ENCODE data around the gene SETD3.

SETD3 gene

GRCh38 chr14:99497894-99498293 lies 17.2 kb upstream of the SETD3 start:
- no peak for DNase-seq (ENCODE audit: low read depth in 2 of 2)

DNA sequence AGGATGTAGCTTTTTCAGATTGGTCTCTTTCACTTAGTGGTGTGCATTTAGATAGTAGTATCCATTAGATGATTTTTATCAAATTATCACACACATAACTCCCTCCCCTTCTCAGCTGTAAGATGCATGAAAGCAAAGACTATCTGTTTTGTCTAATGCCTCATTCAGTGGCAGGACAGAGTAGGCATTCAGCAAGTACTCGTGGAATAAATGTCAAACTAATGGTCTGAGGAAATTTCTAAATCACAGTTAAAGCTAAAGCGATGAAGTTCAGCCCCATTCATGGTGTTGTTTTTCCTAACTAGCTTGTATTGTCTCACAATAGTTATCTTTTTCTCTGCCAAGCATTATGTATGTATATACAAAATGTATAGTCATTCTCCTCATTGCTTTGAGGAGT lies 16.7 kb upstream of the SETD3 start:
- DNase-seq (ENCODE audit: low read depth in 2 of 2): no peak

- no peak for DNase-seq (ENCODE audit: low read depth in 2 of 2)
These were observed 3.4 kb upstream of the SETD3 start for GRCh38 chr14:99484106-99484505.

DNA sequence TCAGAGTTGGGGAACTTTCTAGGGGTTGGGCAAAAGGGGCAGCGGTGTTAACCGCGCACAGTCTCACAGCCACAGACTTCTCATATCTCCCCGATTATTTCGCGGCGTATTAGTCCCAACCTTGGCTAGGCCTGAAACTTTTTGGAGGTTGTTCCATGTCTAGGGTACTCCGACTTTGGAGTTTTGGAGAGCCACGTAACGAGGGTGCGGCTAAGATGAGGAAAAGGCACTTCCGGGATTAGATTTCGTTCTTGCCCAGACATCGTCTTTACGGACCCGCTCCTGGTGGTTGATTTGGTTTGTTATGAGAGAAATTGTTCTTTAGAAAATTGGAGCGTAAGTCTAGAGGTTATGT lies 1.1 kb upstream of the SETD3 start:
- no peak for DNase-seq (ENCODE audit: low read depth in 2 of 2)

DNA sequence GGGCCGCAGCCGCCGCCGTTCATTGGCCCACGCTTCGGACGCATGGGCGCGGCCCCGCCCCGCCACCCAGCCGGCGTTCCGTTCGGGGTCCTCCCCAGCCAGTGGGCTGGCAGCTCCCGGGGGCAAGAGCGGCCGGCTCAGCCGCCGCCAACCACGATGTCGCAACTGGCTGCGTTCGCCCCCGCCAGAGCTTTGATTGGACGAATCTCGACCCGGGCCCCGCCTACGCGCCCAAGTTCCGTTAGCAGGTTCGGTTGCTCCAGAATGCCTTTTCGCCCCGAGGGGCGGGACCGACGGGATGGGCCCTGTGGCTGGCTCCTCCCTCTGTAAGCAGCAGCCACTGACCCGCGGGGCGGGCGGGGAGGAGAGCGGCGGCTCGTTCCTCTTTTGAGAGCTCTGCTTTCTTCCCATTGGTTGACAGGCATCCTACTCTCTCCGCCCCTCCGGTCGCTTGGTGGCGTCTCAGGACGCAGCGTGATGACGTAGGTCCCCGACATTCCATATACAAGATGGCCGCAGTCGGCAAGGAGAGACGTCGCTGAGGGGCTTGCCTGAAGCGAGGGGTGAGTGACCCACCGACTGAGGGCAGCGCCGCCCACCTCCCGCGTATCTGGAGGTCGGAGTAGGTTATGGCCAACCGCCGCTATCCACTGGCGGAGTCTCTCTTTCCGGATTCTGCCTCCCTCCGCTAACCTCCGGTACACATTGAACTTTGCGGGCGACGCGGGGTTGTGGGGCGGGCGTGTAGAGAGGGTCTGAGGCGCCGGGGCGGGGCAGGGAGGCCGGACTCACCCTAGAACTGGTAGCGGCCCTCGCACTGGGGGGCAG lies 472 bp upstream of the SETD3 start, which contains the start of gene CCNK:
Gene CCNK (plus strand): TSS at position 493 of the 828 bp plus-strand sequence. CDS start 11,269 bp downstream, outside the sequence.
- DNase-seq (ENCODE audit: low read depth in 2 of 2): peak; percentile 100

- DNase-seq (ENCODE audit: low read depth in 2 of 2): no peak
These were observed 1.3 kb downstream of the SETD3 start for GRCh38 chr14:99479160-99479905.

DNA sequence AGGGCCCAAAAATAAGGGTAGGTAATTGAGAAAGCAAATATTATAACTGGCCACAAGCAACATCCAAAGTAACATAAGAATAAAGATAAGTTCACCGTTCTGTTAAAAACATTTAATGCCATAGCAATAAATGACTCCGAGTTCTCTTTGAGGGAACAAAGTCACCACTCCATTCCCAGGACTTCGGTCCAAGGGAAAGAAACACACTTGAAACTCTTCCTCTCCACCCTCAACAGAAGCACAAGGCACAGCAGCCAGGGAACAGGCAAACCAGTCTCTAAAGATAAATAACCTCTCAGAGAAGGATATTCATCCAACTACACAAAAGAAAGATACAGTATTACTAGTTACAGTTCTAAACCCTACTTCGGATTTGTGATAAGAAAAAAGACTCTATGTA lies 2.5 kb downstream of the SETD3 start:
- no peak for DNase-seq (ENCODE audit: low read depth in 2 of 2)

DNA sequence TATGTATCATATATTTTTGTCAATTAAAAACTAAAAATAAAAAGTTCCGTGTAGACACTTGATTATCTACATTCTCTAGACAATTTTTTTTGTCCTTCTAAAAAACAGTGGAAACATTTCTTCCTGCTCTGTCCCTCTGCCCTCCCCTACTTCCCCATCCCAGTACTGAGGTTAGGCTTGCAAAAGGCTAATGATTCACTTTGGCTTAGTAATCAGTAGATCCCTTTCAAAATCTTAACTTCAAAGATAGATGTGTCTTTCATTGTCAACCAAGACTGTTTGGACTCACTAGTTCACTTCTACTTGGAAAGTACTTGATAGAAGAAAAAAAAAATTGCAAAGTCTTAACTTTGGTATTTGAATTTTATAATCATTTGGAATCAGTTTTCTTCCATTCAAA lies 3.8 kb downstream of the SETD3 start:
- DNase-seq (ENCODE audit: low read depth in 2 of 2): no peak

DNA sequence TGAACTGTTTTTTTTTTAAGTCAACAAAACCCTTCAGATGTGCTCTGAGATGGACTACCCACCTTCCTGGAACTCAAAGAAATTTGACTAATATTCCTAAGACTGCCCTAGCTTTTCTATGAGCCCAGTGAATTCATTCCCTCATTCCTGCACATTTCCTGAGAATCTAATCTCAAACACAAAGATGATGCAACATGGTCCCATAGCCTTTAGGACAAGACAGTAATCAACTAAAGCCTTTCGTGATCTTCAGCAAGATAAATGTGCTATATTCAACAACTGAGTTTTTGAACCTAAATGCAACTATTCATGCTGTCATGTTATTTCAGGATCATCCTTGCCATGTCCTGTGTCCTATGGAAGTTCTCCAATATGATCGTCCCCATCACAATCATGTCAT lies 5.0 kb downstream of the SETD3 start:
- no peak for DNase-seq (ENCODE audit: low read depth in 2 of 2)

DNA sequence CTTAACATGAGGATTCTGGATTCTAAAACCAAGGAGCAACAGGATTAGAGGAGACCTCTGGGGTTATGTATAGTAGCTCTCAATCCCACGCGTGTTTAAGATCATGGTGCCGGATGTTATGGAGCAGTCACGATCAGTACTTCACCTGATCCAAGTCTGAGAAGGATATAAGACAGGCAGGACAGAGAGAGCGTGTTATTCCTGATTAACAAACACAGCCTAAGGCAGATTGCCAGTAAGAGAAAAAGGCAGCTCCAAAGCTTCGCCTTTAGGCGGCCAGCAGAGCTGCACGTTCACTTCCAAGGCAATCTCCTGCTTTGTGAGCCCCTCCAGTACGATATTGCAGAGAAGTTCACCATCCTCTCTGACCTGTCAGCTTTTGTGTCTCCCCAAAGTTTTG lies 5.5 kb downstream of the SETD3 start:
- DNase-seq (ENCODE audit: low read depth in 2 of 2): no peak

DNA sequence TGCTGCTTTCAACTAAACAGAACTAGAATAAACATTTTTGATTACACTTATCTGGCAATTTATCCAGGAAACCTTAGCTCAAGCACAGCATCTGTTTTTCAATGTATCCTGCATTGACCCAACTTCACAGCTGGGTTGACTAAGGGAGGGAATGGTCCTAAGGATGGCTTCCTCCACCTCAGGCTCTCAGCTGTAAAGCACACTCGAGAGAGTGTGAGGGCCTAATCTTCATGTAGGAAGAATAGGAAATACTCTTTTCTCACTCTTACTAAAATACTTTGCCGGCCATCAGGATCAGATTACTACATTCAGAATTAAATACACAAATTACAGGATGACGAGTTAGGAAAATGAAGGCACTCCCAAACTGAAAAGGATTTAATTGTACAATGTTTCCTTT lies 7.2 kb downstream of the SETD3 start:
- no peak for DNase-seq (ENCODE audit: low read depth in 2 of 2)

- DNase-seq (ENCODE audit: low read depth in 2 of 2): no peak
These were observed 7.7 kb downstream of the SETD3 start for GRCh38 chr14:99472937-99473336.

DNA sequence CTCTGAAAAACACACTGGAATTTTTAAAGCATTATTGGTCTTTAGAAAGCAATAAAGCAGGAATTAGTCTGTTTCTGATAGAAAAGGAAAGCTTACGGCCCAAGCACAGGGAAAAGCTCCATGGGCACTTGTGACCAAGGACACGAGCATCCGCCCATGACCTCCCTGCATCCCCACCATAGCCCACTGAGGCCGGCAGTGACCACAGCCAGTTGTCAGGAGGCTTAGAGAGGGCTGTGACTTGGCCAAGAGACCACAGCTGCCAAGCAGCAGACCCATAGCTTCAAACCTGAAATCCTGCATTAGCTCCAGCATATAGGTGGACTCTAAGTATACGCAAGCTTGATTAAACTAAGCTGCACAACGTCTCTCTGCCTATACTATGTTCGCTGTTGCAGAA lies 8.9 kb downstream of the SETD3 start:
- no peak for DNase-seq (ENCODE audit: low read depth in 2 of 2)

GRCh38 chr14:99468836-99469592 lies 11.6 kb downstream of the SETD3 start:
- DNase-seq (ENCODE audit: low read depth in 2 of 2): no peak

- no peak for DNase-seq (ENCODE audit: low read depth in 2 of 2)
These were observed 12.6 kb downstream of the SETD3 start for GRCh38 chr14:99468081-99468480.

DNA sequence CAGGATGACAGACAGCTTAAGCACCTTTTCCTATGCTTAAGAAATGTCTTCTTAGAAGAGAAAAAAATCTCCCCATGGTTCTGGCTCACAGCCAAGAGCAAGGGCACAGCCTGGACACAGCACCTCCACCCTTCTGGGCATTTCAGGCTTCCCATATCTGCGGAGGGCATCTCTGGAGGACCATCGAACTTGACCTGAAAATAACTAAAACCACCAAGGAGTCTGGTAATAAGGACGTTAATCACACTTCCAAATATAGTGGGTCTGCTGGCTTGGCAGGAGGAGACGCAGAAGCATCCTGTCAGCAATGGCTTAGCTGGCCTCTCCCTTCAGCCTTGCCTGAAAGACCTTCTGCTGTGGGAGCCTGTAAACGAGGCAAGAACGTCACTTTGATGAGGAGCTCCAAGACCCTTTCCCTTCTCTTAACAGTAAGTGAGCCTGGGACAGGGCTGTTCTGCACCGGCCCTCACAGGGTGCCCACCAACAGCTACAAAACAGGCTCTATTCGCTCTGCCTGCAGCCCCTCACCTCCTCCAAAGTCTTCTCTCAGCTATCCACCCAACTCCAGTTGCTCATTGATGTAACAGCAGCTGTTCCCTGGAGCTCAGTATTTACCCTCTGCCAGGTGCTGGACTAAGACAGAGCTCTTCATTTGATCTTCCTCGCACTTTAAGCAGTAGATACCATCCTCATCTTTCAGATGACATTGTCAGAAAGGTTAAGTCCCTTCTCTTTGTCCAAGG lies 13.2 kb downstream of the SETD3 start:
- DNase-seq (ENCODE audit: low read depth in 2 of 2): no peak

GRCh38 chr14:99466758-99467157 lies 13.9 kb downstream of the SETD3 start:
- no peak for DNase-seq (ENCODE audit: low read depth in 2 of 2)

- no peak for DNase-seq (ENCODE audit: low read depth in 2 of 2)
These were observed 15.4 kb downstream of the SETD3 start for GRCh38 chr14:99465288-99465687.

GRCh38 chr14:99463974-99464373 lies 16.7 kb downstream of the SETD3 start:
- DNase-seq (ENCODE audit: low read depth in 2 of 2): no peak

DNA sequence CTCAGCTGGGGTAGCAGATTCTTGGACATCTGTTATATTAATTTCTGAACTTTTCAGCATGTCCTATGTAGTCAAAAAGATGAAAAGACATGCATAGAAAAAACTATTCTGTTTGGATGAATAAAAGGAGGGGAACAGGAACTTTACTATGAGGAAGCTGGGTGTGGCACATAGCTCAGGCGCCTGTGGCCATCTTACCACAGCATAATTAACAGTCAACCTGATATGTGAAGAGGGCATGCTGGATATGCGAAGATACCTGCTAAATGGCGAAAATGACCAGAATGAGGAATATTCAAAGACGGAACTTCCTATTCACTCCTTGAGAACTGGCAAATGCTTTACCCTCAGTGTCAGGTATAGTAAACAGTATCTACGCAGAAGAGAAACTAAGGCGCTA lies 18.4 kb downstream of the SETD3 start:
- no peak for DNase-seq (ENCODE audit: low read depth in 2 of 2)

GRCh38 chr14:99461411-99462085 lies 19.1 kb downstream of the SETD3 start:
- DNase-seq (ENCODE audit: low read depth in 2 of 2): no peak

All from stimulated activated CD8-positive, alpha-beta memory T cell treated with anti-CD3 and anti-CD28 coated beads, Interleukin-15, amount 100 ng/mL, for 4 hours (primary cell).